OCI-LY7 (cell line): Measurements from ENCODE around the gene CDCA4. TPM values are rescaled to one million over a fixed set of nuclear protein-coding genes. Genes with fewer than 3 reads are reported as not detected.

Experiments
- BruUV-seq: library from RNA; stranded (reverse); fragments of 400-500 nt; replicated peaks from 2 replicates; lab custom pipeline; 2021; lab: Mats Ljungman, UMichigan
- CTCF ChIA-PET: fragments of 300-600 bp; sonication (Branson Sonifier 250); formaldehyde crosslinking; loops from one replicate; lab custom pipeline; 2022; ENCODE audit warnings: antibody characterized with exemption; ENCODE audit not compliant: unreplicated experiment; lab: Charles Lee
- POLR2A ChIA-PET: fragments of 300-600 bp; sonication (Branson Sonifier 250); formaldehyde crosslinking; loops from one replicate; lab custom pipeline; 2022; ENCODE audit warnings: antibody characterized with exemption; lab: Charles Lee
- DNase-seq: peaks from one replicate; pipeline ENCODE4 v3.0.0-alpha.2; 2015; ENCODE audit warnings: low spot score
- H2AFZ ChIP-seq: fragments of 200-600 bp; sonication (generic), shearing (Covaris generic); 2 replicates; pipeline ENCODE4 v1.6.1; 2014; ENCODE audit warnings: mild to moderate bottlenecking, antibody characterized with exemption, low read length, moderate library complexity
- H3K27ac ChIP-seq: fragments of 200-600 bp; sonication (generic); 2 replicates; pipeline ENCODE4 v1.5.1; 2014; ENCODE audit warnings: mixed run types, low read depth, mild to moderate bottlenecking, moderate library complexity, low read length, inconsistent platforms; ENCODE audit not compliant: poor library complexity, severe bottlenecking
- H3K36me3 ChIP-seq: fragments of 200-600 bp; sonication (generic); 2 replicates; pipeline ENCODE4 v1.6.1; 2014; ENCODE audit warnings: mild to moderate bottlenecking, antibody characterized with exemption, low read length, moderate library complexity, mixed read lengths; ENCODE audit not compliant: insufficient read depth
- H3K4me1 ChIP-seq: fragments of 200-600 bp; sonication (generic); 2 replicates; pipeline ENCODE4 v1.5.1; 2014; ENCODE audit warnings: mild to moderate bottlenecking, low read length; ENCODE audit not compliant: insufficient read depth, poor library complexity, severe bottlenecking
- H3K4me2 ChIP-seq: fragments of 200-600 bp; sonication (generic); 2 replicates; pipeline ENCODE4 v1.6.1; 2014; ENCODE audit warnings: mild to moderate bottlenecking, low read length
- H3K4me3 ChIP-seq: fragments of 200-600 bp; sonication (generic); 2 replicates; pipeline ENCODE4 v1.5.1; 2014; ENCODE audit warnings: mild to moderate bottlenecking, low read depth, low read length; ENCODE audit not compliant: poor library complexity, severe bottlenecking
- H3K79me2 ChIP-seq: fragments of 200-600 bp; sonication (generic); 2 replicates; pipeline ENCODE4 v1.6.1; 2016; ENCODE audit warnings: low read depth, mild to moderate bottlenecking, low read length, moderate library complexity, mixed read lengths; ENCODE audit not compliant: insufficient read depth
- H3K9me2 ChIP-seq: fragments of 200-600 bp; sonication (generic); 2 replicates; pipeline ENCODE4 v1.6.1; 2016; ENCODE audit warnings: mild to moderate bottlenecking, low read length, mixed read lengths; ENCODE audit not compliant: insufficient read depth
- H3K9me3 ChIP-seq: fragments of 200-600 bp; sonication (generic); 2 replicates; pipeline ENCODE4 v1.6.1; 2014; ENCODE audit warnings: mild to moderate bottlenecking, mixed run types, low read length, mixed read lengths
- H4K20me1 ChIP-seq: fragments of 200-600 bp; sonication (generic); 2 replicates; pipeline ENCODE4 v1.6.1; 2014; ENCODE audit warnings: mild to moderate bottlenecking, antibody characterized with exemption, low read length, moderate library complexity, mixed read lengths; ENCODE audit not compliant: insufficient read depth
- EZH2phosphoT487 ChIP-seq: fragments of 200-600 bp; sonication (generic); IDR thresholded peaks from 2 replicates; pipeline ENCODE4 v1.6.1; 2018; ENCODE audit warnings: low read depth, borderline replicate concordance, mild to moderate bottlenecking, mixed run types, antibody characterized with exemption, low read length, moderate library complexity, mixed read lengths
- intact Hi-C: fragments of 100-400 bp; cut with micrococcal nuclease; formaldehyde crosslinking; loops from one replicate; pipeline ENCODE4 v1.10.0; 2022; ENCODE audit not compliant: unreplicated experiment
- total RNA-seq, 2 experiments: library from RNA; depleted of rRNA in 1 of 2; stranded (reverse); fragments of >200 nt in 1 of 2; shearing (Covaris generic) in 1 of 2; gene quantifications; 2 replicates each; pipeline ENCODE4 v1.2.3, GENCODE V29; 2014 to 2022
- TF ChIP-seq, protein P1 (sequence below): fragments of 200-600 bp; sonication (generic); conservative IDR thresholded peaks from 2 replicates; pipeline ENCODE4 v1.5.1; 2014; ENCODE audit warnings: mild to moderate bottlenecking, antibody characterized with exemption, low read length, moderate library complexity, mixed read lengths

The CDCA4 gene
- total RNA-seq, 2 experiments from 2014 or later, result 74.0 to 109 TPM

GRCh38 chr14:104970231-104971068, 50.4 kb downstream of the CDCA4 start:
- Histone ChIP-seq H3K27ac (no peak overlapping the region), H3K9me2 (no peaks in the 10 kb centered on the region), H3K9me3 (no peaks in the 10 kb centered on the region), H4K20me1 (no peaks in the 10 kb centered on the region), H3K4me1 (peaks cover 19% of the 10 kb centered on the region), H3K4me2 (no peak overlapping the region), H2AFZ (no peak overlapping the region), H3K36me3 (no peaks in the 10 kb centered on the region), H3K79me2 (no peaks in the 10 kb centered on the region), H3K4me3 (no peak overlapping the region)
- no peak for DNase-seq
- CTCF ChIA-PET, result interaction anchor here (0.9 kb wide), 1 partner anchor 76 kb away, joined by 4 read pairs; no protein-coding TSS in a partner anchor
- POLR2A ChIA-PET, result no interaction called here
- TF ChIP-seq, protein P1, sequence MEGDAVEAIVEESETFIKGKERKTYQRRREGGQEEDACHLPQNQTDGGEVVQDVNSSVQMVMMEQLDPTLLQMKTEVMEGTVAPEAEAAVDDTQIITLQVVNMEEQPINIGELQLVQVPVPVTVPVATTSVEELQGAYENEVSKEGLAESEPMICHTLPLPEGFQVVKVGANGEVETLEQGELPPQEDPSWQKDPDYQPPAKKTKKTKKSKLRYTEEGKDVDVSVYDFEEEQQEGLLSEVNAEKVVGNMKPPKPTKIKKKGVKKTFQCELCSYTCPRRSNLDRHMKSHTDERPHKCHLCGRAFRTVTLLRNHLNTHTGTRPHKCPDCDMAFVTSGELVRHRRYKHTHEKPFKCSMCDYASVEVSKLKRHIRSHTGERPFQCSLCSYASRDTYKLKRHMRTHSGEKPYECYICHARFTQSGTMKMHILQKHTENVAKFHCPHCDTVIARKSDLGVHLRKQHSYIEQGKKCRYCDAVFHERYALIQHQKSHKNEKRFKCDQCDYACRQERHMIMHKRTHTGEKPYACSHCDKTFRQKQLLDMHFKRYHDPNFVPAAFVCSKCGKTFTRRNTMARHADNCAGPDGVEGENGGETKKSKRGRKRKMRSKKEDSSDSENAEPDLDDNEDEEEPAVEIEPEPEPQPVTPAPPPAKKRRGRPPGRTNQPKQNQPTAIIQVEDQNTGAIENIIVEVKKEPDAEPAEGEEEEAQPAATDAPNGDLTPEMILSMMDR, result no peak
- no peak for TF ChIP-seq EZH2phosphoT487
- no TSS peak for BruUV-seq
- intact Hi-C loops, result no loop called here

DNA sequence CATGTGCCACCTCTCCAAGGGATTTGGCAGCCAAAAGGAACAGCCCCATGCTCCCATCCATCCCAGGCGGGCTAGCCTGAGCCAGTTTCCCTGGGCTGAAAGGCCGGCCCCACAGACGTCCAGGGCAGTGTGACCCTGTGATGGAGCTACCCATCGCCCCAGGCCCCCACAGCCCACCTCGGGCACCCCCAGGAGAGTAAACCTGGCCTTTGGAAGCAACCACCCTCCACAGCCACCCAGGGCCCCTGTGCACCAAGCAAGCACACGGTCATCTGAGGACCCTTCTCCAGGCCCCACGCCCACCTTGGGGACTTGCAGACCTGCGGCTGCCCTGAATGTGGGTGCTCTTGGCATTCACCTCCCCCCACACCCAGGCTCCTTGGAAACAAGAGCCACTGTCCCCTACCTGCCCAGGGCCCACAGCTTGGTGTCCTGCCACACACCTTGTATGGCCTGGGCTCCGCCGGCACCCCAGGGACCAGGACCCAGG, 51.1 kb downstream of the CDCA4 start:
- Histone ChIP-seq H2AFZ (no peak overlapping the region), H3K9me2 (no peaks in the 10 kb centered on the region), H3K4me1 (peaks cover 19% of the 10 kb centered on the region), H3K4me3 (no peak overlapping the region), H3K36me3 (no peaks in the 10 kb centered on the region), H3K9me3 (no peaks in the 10 kb centered on the region), H4K20me1 (no peaks in the 10 kb centered on the region), H3K79me2 (no peaks in the 10 kb centered on the region), H3K4me2 (no peak overlapping the region), H3K27ac (no peak overlapping the region)
- POLR2A ChIA-PET, result interaction anchor here (0.9 kb wide), 1 partner anchor 76 kb away, joined by 6 read pairs; no protein-coding TSS in a partner anchor
- CTCF ChIA-PET, result interaction anchor here (0.9 kb wide), 1 partner anchor 77 kb away, joined by 4 read pairs; no protein-coding TSS in a partner anchor
- no peak for DNase-seq
- intact Hi-C loops, result loop anchor here (2.0 kb wide), 1 partner anchor 73 kb away; no protein-coding TSS in a partner anchor
- TF ChIP-seq, protein P1, result no peak
- no TSS peak for BruUV-seq
